Colon (tissue), 2 donors: Measurements from ENCODE around the gene RNF213.

Experiments used
- FAIRE-seq: peaks from 2 replicates; lab custom pipeline; 2012; peaks lifted over from hg19 to GRCh38; lab: Jason Lieb, UNC
- donor health status: control.
- donor health status: control.

Gene RNF213

GRCh38 chr17:80260791-80261158 is at the start of gene RNF213:
Gene RNF213 (plus strand): TSS chr17:80260852. CDS start chr17:80263682, 2,830 bp downstream.
- no peak for FAIRE-seq

DNA sequence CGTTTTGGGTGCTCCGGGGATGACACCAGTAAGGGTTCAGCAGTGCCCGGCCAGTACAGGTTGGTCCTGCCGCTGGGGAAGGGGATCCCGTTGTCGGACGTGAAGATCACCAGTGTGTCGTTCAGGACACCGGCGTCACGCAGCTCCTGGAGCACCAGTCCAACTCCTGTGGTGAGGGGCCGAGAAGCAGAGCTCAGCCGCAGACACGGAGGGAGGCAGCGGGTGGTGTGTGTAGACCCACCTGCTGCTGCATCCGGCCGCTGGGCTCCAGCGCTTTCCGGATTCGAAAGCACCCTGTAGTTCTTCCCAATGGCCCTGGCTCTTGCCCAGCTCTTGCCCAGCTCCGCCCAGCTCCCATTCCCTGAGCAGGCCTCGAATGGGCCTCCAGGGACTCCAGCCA is 48.5 kb upstream of the RNF213 start:
- no peak for FAIRE-seq

DNA sequence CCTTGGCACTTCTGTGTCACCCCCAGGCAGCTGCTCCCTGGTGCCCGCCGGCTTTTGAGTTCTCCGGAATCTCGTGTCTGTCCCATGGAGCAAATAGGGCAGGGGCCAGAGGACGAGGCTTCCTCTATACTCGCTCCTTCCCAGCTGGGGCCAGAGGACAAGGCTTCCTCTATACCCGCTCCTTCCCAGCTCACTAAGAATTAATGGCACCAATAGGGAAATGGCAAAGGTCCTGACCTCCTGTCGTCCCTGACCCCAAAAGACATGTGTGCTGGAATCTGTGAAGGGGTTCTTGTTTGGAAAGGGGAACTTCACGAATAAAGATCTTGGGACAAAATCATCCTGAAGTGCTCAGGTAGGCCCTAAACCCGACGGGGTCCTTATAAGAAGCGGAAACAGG is 48.1 kb upstream of the RNF213 start:
- no peak for FAIRE-seq

DNA sequence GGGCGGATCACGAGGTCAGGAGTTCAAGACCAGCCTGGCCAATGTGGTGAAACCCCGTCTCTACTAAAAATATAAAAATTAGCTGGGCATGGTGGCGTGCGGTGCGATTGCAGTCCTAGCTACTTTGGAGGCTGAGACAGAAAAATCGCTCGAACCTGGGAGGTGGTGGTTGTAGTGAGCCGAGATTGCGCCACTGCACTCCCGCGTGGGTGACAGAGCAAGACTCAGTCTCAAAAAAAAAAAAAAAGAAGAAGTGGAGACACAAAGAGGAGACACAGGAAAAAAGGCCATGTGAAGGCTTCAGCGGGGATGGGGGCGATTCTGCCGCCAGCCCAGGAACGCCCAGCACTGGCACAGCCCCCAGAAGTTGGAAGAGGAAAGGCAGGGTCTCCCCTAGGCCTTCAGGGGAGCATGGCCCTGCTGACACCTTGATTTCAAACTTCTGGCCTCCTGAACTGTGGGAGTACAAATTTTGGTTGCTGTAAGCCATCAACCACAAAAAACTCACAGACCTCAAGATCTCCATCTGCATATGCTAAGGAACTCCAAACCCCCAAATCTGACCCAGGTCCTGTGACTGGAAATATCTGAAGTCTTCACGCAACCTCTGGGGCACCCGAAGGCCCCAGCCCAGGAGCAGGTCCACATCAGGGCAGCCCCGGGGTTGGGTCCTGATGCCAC is 47.5 kb upstream of the RNF213 start:
- no peak for FAIRE-seq

DNA sequence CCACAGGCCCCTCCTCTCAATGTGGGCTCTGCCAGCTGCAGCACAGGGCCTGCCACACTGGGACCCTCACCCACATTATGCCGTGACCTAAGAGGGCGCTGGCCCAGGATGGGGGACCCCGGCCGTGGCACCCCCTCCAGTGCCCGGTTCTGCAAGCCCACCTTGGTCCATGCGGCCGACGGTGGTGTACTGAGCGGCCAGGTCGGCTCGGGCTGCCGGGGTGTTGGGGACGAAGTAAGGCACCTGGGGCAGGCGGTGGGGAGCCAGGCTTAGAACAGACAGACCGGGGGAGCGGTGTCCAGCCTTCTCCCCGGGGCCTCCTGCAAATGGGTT is 47.0 kb upstream of the RNF213 start:
- no peak for FAIRE-seq

DNA sequence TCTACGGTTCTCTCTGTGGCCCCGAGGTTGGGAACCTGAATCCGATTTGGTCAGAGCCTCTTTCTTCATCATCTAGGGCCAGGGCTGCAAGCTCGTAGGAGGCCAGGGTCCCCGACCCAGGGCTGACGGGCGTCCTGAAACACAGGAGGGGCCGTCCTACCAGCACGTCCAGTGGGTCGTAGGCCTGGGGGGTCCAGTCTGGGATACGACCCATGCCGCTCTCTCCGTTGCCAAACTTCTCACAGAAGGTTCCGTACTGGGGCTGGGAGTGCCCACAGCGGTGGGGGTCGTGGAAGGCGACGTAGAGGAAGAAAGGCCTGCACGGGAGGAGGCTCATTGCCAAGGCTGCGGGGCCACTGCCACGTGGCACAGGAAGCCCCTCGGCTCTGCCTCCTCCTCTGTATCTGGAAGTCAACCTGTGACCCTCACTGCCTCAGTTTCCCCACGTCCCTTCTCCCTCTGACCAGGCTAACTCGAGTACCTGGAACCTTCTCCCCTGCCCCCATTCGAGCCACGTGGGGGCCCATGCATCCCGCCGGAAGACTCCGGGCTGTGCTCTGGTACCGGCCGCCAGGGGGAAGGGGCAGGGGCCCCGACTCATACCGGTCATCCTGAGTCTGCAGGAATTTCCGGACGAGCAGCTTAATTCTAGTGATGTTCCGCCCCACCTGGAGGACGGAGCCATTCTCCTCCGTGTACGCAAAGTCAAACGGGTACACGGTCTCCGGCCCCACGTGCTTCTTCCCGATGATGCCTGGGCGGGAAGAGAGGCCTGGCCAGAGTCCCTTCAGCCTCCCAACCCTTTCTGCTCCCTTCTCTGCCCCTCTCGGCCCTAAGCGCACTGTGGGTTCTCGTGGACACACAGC is 46.4 kb upstream of the RNF213 start:
- FAIRE-seq, result no peak

- no peak for FAIRE-seq
These were observed 45.8 kb upstream of the RNF213 start for GRCh38 chr17:80214878-80215210.

- FAIRE-seq, result no peak
These were observed 43.9 kb upstream of the RNF213 start for GRCh38 chr17:80216473-80217456.

GRCh38 chr17:80217703-80218362 is 42.8 kb upstream of the RNF213 start:
- FAIRE-seq, result no peak

GRCh38 chr17:80218391-80218790 is 42.3 kb upstream of the RNF213 start:
- no peak for FAIRE-seq

GRCh38 chr17:80219013-80219762 is 41.5 kb upstream of the RNF213 start:
- no peak for FAIRE-seq

- no peak for FAIRE-seq
These were observed 40.9 kb upstream of the RNF213 start for GRCh38 chr17:80219763-80220053.

DNA sequence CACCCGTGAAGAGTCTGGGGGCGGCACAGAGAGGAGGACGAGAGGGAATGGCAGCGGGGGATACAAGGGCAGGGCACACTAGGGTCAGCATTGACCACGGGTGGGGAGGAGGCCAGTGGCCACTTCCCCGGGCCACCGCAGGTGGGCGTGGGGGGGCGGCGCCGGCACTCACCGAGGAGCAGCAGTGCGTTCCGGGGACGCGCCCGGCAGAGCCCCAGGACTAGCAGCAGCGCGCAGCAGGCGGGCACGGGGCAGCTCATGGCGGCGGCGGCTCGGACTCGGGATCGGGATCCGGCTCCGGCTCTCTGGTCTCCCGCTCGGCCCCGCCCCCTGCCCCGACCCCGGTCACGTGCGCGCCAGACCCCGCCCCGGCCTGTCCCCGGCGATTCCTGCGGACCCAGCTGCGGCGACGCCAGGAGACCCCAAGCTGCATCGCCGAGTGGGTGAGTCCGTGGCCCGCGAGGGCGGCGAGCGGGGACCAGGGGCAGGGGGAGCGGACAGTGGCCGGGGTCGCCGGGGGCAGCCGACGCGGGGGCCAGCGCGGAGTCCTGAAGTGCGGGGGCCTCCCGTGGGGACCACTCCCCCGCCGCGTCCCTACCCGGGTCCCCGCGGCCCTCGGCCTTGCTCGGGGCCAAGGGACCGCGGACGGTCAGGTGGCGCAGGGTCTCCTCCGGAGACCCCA is 40.5 kb upstream of the RNF213 start, which contains the start of the genes SGSH and SLC26A11:
Gene SGSH (minus strand): TSS at position 280 of the 682 bp plus-strand sequence. CDS start 20 bp downstream, at position 260.
Gene SLC26A11 (plus strand): TSS at position 374 of the 682 bp plus-strand sequence. CDS start 1,134 bp downstream, outside the sequence.
- FAIRE-seq, result no peak

DNA sequence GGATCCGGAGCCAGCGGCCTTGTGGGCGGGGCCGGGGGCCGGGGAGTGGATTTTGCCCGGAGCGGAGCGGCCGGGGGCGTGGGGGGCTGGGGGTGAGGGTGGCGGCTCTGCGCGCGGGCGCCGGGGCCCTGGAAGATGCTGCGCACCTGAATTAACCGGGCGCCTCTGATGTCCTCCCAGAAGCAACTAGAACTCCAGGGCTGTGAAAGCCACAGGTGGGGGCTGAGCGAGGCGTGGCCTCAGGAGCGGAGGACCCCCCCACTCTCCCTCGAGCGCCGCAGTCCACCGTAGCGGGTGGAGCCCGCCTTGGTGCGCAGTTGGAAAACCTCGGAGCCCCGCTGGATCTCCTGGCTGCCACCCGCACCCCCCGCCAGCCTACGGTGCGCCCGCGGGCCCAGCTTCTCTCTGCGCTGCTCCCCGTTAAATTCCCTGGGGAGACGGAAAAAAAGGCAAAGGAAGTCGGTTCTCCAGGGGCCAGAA is 39.9 kb upstream of the RNF213 start:
- no peak for FAIRE-seq

DNA sequence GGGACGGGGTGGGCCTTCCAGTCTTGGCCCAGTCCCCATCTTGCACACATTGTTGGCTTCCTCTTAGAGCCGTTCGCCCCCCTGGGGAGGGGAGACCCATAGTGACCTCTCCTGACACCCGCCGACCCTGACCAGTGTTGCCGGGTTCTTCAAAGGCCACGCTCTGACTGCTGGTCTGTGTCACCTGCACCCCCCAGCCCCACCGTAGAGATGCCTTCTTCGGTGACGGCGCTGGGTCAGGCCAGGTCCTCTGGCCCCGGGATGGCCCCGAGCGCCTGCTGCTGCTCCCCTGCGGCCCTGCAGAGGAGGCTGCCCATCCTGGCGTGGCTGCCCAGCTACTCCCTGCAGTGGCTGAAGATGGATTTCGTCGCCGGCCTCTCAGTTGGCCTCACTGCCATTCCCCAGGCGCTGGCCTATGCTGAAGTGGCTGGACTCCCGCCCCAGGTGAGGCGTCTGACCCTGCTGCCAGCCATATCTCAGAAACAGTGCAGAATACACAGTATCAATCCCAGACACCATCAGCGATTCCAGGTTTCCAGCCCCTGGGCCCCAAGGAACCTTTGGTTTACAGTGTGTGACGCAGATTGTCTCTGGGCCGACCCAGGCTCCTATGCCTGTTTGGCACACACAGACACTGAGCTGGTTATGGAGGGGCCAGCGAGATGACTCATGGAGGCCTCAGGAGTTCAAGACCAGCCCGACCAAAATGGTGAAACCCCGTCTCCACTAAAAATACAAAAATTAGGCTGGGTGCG is 39.1 kb upstream of the RNF213 start:
- no peak for FAIRE-seq

DNA sequence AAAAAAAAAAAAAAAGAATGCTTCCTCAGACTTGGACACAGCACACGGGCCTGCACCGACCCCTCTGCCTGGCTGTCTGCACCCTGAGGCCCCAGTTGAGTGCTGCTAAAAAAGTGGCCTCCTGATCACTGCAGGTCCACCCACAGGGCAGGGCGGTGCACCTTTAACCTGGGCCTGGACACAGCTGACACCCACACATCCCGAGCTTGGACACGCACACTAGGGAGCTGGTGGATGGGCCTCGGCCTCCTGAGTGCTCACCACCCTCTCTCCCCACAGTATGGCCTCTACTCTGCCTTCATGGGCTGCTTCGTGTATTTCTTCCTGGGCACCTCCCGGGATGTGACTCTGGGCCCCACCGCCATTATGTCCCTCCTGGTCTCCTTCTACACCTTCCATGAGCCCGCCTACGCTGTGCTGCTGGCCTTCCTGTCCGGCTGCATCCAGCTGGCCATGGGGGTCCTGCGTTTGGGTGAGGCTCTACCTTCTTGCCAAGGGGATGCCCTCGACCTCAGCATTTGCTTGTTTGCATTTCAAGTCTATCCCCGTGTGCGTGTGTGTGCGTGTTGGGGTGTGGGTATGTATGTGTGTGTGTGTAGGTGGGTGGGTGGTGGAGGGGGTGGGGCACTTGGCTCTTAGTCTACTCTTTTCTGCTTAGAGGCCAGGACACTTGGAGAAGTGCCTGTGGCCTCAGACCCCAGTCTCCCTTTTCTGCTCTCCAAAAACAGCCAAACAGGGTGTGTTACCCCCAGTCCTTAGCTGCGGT is 38.1 kb upstream of the RNF213 start:
- FAIRE-seq, result no peak

GRCh38 chr17:80223142-80223815 is 37.4 kb upstream of the RNF213 start:
- FAIRE-seq, result no peak

GRCh38 chr17:80223838-80224497 is 36.7 kb upstream of the RNF213 start:
- FAIRE-seq, result no peak
